ENCODE results near the gene FCHSD2.
"Not testable (repeated sequence)": the region's sequence is repeated elsewhere in the genome, so short reads cannot be mapped to it uniquely, and the experiment has no call there.

Gene FCHSD2

DNA sequence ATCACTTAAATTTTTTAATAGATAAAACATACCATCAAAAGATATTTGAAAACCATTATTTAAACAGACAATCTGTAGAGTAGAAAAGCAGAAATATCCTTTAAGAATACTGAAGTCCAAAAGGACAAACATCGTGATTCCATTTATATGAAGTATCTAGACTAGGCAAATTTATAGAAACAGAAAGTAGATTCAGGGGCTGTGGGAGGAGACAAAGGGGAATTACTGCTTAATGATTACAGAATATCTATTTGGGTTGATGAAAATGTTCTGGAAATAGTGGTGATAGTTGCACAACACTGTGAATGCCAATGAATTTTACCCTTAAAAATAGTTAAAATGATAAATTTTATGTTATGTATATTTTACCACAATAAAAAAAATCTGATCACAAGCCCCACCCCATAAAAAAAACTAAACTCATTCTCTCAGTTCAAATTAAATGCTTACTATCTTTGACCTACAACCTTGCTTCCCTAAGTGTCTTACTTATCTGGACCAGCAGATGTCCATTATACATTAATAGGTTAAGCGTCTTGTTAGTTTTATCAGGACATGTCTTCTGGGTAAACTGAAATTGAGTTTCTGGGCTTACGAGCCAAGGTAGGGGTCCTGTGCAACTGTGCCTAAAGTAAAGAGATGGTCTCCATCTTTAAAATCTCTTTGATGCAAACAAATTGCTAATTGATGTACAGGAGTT lies 86.3 kb downstream of the FCHSD2 start:
- no peak for DNase-seq

DNA sequence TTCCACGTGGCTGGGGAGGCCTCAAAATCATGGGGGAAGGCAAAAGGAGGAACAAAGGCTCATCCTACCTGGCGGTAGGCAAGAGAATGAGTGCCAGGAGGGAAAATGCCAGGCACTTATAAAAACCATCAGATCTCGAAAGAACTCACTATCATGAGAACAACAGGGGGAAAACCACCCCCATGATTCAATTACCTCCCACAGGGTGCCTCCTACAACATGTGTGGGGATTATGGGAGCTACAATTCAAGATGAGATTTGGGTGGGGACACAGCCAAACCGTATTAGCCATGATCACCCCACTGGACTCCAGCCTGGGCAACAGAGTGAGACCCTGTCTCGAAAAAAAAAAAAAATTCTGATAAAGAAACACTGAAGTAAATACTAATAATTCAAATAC lies 87.1 kb downstream of the FCHSD2 start:
- DNase-seq, result no peak

DNA sequence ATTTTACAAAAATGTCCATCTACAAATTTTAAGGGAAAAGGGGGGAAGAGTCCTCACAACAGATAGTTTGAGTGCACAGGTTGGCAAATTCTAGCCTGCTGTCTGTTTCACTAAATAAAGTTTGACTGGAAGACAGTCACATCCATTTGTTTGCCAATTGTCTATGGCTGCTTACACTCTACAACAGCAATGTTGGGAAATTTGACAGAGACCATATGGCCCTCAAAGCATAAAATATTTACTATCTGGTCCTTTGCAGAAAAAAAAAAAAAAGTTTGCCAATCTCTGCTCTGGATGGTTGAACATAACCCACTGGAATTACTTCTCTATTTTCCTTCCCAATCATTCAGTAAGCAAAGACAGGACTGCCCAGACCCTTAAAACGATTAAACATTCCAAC lies 88.2 kb downstream of the FCHSD2 start:
- DNase-seq, result no peak

DNA sequence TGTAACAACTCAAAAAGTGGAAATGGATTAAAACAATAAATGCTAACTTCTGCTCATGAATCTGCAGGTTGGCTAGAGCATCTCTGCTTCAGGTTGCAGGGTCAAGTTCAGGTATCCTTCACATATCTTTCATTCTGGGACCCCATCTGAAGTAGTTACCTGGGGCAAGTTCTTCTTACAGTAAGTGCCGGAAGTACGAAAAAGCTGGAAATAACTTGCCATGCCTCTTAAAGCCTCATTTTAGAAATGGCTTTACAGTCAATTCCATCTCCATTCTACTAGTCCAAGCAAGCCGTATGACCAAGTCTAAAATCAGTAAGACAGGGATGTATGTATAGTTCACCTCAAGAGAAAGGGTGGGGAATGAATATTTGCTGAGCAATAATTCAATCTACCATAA lies 93.7 kb downstream of the FCHSD2 start:
- DNase-seq, result no peak

DNA sequence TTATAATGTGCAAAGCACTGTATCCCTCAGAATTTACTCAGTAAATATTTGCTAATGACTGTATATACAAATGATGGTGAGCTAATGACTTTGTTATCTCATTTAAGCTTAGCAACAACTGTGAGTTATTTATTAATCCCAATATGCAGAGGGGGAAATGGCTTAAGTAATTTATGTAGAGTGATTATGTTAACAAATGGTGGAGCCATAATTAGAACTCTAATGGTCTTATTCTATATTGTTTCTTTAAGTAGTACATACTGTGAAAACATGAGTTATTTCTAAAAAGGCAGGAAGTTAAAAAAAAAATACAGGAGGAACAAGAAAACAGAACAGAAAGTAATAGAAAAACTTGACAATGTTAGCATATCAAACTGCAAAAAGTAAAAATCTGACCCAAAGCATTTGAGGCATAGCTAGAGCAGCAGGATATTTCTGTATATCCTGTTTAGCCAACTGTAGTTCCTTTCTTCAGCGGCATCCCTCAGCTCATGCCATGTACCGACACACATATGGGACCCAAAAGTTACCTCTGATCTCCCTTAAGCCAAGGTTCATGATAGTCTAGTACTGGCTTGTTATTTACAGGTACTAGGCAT lies 94.2 kb downstream of the FCHSD2 start:
- DNase-seq, result peak; percentile 91

DNA sequence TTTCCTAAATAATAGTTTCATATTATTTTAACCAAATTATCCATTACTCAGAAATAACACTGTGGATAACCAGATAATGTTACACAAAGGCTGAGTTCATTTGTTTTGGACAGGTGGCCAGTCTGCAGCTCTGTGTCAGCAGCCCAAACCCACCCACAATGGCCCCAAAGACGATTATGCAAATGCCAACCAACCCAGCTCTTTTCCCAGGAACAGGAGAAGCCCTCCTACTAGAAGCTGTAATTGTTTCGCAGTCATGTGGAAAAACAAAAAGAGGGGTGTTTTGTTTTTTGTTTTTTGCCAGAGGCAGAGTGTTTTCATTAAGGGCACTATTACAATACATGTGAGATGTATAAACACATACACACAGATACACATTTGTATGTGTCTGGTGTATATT lies 102.1 kb downstream of the FCHSD2 start:
- DNase-seq, result no peak

DNA sequence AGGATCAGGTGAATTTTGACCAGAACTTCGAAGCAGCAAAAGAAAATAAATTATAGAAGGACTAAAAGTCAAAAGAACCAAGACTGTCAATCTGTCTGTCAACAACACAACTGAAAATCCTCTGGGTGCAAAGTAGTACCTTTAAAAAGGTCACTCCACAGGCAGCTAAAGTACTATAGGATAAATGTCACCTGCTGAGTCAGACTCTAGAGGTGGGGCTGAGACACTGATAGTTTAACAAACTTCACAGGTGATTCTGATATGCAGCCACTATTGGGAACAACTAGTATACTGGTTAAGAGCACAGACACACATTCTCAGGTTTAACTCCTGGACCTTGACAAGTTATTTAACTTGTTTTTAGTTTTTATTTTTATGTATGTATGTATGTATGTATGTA lies 107.3 kb downstream of the FCHSD2 start:
- no peak for DNase-seq

DNA sequence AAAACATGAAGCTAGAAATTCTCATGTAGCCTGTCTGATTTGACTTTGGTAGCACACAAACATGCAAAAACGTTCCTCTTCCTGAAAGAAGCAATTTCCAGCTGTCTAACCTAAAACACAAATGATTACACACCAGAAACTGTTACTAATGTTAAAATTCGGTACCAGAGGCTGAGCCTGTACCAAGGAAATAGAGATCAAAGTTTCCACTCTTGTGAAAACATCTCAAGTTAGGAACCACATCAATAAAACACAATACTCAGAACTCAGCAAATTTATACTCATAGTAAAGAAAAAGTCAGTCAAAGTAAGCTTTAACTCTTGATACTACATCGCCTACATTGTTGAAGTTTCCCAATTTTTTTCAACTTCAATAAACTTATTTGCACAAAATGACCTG lies 107.8 kb downstream of the FCHSD2 start:
- DNase-seq, result no peak

DNA sequence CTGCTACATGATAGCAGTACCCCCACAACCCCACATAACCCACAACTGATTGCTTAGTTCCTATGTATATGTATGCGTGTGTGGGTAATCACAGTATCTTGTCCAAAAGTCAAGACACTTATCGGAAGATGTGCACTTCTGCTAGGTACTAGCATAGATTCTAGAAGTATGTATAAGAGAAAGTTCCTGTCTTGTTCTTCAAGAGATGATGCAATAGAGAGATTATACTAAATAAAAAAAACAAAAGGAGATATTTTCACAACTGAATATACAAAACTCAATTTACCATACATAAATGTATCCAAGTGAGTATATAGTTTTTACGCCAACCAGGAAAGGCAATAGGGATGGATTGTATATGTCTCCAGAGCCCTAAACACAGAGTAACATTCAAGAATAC lies 112.0 kb downstream of the FCHSD2 start:
- DNase-seq, result no peak

DNA sequence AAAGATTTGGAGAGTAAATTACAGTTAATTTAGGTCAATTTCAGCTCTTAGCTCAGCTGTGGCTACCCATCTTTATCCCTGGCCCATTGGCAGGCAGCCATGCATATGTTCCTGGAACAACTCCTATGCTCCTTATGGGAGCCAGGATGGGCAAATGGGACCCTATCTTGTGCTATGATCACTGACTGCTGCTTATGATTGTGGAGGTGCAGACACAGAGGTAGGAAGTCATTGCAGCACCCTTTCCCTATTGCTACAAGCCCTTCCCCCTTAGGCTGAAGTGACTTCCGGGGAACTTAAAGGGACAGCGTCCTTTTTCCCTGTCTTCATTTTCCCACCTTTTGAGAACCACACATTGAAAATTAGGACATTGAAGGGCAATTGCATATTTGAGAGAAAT lies 112.7 kb downstream of the FCHSD2 start:
- no peak for DNase-seq

DNA sequence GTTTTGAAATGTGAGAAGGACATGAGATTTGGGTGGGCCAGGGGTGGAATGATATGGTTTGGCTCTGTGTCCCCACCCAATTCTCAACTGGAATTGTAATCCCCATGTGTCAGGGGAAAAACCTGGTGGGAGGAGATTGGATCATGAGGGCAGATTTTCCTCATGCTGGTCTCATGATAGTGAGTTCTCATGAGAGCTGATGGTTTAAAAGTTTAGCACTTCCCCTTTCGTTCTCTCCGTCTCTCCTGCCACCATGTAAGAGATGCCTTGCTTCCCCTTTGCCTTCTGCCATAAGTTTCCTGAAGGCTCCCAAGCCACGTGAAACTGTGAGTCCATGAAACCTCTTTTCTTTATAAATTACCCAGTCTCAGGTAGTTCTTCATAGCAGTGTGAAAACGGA lies 113.5 kb downstream of the FCHSD2 start:
- DNase-seq, result no peak

DNA sequence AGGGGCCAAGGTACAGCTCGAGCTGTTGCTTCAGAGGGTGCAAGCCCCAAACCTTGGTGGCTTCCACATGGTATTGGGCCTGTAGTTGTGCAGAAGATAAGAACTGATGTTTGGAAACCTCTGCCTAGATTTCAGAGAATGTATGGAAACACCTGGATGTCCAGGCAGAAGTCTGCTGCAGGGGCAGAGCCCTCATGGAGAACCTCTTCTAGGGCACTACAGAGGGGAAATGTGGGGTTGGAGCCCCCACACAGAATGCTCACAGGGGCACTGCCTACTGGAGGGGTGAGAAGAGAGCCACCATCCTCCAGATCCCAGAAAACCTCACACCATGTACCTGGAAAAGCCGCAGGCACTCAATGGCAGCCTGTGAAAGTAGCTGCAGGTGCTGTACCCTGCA lies 114.3 kb downstream of the FCHSD2 start:
- not testable (repeated sequence) for DNase-seq

DNA sequence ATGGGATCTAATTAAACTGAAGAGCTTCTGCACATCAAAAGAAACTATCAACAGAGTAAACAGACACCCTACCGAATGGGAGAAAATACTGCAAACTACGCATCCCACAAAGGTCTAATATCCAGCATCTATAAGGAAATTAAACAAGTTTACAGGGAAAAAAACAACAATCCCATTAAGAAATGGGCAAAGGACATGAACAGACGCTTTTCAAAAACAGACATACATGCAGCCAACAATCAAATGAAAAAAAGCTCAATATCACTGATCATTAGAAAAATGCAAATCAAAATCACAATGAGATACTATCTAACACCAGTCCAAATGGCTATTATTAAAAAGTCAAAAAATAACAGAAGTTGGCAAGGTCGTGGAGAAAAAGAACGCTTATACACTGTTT lies 117.5 kb downstream of the FCHSD2 start:
- DNase-seq, result no peak

DNA sequence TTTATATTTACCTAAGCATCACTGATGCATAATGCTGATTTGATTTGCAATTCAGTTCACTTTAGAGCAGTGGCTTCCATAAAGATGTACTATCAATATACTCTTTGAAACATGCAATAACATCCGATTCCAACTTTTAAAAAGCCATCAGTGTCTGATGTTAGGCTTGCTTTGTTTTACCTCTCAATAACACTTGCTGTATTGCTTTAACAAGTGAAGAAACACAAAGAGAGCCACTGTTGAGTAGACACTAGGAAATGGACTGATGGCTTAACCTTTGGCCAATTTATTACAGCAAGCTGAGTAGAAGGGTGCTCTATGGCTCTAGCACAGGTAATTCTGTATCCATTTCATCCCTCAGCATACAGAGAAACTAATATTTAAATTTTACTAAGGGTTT lies 122.1 kb downstream of the FCHSD2 start:
- no peak for DNase-seq

DNA sequence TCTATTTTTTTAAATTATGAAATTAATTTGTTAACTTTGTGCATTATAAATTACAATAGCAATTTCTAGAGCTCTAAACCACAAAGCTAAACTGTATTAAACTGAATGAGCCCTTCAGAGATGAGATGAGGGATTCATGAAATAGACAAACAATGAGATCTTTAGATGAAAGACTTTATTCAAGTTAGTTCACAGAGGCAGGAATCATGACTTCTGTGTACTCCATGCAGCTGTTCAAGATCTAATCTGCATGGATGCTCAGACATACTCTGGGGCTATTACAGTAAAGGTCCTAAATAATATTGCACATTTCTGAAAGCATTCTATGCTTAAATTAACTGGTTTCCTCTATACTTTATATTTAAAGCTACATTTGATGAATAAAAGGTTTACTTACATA lies 122.7 kb downstream of the FCHSD2 start:
- DNase-seq, result no peak

DNA sequence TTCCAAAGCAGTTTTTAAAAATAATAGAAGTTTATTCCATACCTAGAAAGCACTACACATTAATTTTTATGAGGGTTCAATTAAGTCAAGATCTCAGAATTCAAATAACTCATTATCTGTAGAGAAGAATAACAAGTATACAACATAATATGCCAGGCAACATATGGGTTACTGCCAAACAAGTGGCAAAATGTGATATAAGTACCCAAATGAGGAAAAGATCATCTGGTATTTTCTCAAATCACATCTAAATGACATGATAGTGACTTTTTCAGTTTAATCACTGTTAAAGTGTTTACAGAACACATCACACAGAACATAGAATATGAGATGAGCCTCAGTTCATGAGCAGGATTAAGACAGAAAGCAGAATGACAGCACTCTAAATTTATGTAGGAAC lies 123.3 kb downstream of the FCHSD2 start:
- DNase-seq, result no peak

DNA sequence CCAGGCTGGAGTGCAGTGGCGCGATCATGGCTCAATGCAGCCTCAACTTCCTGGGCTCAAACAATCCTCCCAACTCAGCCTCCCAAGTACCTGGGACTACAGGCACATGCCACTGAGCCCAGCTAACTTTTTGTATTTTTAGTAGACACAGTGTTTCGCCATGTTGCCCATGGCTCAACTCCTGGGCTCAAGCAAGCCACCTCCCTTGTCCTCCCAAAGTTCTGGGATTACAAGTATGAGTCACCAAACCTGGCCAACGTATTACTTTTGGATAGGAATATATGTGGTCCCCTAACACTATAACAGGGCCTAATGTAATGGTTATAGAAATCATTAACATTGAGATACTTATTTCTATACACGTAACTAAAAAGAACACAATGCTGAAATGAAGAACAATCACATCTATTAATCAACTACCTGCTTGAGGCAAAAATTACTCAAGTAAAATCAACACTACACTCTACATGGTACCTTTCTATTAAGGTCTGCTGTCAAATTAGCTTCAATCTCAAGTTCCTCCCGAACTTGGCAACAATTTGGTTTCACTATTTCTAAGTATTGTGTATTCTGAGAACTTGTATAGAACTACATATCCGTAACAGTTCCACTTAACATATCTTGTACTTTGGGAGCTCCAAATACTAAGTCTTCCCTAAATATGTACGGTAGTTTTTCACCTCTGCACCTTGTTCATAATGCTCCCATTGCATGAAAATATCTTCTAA lies 124.9 kb downstream of the FCHSD2 start:
- no peak for DNase-seq

DNA sequence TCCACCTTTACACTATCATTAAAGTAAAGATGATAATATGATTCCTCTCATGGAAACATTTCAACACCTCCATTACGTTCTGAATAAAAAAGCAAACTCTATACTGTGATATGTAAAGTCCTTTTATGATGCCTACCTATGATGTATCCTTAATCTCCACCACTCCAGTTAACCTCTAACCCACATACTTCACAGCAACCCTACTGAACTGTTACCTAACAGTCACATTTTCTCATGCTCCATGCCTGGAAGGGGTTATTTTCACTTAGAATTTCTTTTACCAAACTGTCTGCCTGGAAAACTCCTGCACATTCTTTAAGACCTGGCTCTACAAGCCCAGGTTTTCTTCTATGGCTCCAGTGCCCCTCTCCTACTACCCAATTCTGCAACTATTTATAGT lies 129.1 kb downstream of the FCHSD2 start:
- DNase-seq, result peak; percentile 42

DNA sequence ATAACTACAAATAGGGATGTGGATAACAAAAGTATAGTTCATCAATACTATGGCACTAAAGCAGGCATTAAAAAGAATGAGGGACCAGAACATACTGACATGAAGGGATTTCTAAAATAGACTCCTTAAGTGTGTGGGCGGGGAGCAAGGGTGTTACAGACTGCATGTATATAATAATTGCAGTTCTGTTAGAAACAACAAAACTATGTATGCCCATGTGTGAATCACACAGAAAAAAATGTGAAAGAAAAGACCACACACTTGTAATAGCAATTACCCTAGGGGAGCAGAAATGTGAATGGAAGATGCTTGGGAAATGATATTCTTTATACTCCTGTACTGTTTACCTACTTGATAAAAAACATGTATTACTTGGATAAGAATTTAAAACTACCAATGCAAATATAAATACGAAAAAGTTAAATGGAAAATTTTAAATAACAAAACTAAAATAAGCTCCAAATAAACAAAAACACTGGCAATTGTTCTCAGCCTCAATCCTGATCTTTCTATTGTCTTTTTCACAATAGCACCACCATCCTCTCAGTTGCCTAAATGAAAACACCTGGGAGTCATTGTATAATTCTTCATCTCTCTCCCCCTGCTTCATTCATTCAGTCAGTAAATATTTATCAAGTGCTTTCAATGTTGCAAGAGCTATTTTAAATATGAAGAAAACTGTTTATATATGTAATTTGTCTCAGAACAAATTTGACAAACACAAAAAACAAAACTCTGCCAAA lies 129.8 kb downstream of the FCHSD2 start:
- peak; percentile 64 for DNase-seq

DNA sequence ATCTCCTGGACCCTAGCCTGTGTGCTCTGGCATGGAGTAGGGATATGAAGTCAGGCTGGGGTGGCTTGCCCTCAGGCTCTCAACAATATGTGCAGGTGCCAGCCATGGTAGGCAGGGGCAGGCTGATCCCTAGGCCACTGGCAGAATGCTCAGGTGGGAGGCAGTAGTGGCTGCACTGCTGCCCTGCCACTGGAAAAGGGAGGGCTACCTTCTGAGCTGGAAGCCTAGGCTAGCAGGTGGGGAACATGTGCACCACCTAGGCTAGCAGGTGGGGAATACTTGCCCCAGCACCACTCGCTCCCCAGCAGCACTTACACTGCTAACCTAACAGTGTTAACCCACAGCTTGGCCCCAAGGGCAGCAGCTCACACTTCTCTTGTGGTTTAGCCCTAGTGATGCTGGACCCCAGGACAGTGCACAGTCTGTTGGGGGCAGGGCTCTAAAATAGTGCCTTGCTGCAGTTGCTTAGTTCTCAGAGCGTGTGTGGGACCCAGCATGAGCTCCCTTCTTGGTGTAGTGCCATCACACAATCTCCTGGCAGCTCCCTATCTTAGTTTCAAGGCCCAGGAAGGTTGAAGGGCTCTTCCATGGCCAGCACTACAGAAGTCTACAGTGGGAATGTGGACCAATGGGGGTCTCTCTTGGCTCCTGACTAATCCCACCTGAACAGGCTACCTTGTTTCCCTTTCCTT lies 130.8 kb downstream of the FCHSD2 start:
- no peak for DNase-seq

DNA sequence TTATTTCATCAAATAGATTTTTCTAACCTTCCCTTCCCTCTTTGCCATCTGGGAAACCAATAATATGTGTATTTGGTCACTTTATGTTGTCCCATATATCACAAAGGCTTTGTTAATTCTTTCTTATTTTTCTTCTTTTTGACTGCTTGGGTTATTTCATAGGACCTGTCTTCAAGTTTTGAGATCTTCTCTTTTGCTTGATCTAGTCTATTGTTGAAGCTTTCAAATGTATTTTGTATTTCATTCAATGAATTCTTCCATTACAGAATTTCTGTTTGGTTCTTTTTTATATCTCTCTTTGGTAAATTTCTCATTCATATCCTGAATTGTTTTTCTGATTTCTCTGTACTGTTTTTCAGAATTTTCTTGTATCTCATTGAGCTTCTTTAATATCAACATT lies 132.1 kb downstream of the FCHSD2 start:
- DNase-seq, result no peak

DNA sequence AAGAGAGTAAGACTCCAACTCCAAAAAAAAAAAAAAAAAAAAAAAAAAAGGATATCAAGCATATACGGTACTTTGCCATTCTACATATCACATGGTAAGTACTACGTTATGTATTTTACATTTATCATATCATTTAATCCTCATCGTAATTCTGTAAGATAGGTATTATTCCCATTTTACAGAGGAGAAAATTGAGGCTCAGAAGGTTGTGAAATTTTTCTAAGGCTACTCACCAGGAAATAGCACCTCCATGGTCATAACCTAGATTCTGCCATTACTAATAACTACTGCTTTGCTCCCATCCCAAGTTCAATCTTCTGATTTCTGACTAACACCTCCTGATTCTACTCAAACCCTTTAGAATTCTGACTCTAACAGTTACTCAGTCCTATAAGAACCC lies 138.0 kb downstream of the FCHSD2 start:
- DNase-seq, result no peak

DNA sequence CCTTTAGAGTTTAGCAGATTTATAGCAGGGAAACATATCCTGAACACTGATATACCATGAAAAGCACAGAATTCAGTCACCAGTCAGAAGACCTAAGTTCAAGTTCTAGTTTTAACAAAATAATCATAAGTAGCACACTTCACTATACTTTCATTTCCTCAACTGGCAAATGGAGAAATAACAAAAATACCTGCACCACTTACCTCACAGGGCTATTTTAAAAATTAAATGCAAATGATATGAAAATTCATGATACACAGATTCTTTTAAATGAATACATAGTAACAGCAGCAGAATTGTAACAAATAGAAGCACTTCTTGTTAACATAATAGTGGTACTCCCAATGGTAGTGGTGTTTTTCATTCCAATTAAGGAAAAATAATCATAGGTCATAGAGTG lies 139.0 kb downstream of the FCHSD2 start:
- no peak for DNase-seq
